GM19463 (cell line): ENCODE results near the gene ZNF521.

Experiments
- ATAC-seq: cut with Tn5 transposase; IDR thresholded peaks from one replicate; pipeline ENCODE4 v1.9.1; 2021; ENCODE audit warnings: mild to moderate bottlenecking, moderate library complexity; ENCODE audit not compliant: unreplicated experiment

The ZNF521 gene

DNA sequence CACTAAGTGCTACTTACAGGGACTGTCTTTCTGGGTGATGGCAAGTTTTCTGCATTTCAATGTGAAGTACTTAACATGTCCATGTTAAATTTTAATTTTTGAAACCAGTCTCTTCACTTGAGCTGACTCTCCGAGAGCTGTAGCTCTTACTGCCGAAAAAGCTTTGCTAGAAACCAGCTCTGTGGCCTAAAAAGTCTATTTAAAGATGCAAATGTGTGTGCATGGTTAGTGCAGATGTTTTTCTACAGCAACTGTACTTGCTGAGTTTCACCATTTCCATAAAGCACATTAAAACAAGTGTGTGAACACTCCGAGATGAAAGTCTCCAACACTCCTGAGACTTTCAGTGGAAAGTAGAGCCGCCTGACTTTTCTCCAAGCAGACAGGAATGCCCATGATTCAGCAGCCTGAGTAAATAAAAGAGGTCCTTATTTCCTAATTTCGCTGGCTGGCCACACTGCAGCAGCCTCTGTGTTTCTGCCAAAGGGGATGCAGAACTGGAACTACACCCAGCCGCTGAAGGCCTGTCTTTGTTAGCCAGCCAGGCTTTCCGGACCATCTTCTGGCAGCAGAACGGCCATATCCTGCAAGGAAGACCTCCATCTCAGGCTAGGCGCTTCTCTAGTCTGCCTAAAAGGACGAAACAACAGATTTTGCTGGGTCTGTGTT, 121.2 kb downstream of the ZNF521 start:
- ATAC-seq: no peak

DNA sequence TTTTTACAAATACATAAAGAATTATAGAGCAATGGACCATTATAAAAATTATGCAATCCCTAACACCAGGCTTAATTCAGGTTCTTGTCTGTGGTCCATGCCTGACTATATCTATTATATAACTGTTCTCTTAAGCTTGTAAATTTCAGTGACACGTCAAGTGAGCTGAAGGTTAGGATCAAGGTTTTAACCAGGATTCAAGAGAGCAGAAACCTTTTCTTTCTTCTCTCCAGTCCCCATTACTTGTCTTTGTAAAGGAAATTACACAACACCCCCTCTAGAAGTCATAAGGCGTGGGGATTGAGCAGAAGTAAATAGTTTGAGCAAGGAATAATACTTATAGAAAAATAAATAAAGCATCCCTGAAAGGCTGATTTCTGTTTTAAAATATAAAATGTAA, 122.0 kb downstream of the ZNF521 start:
- ATAC-seq: no peak

GRCh38 chr18:25229081-25229480, 122.9 kb downstream of the ZNF521 start:
- ATAC-seq: no peak

DNA sequence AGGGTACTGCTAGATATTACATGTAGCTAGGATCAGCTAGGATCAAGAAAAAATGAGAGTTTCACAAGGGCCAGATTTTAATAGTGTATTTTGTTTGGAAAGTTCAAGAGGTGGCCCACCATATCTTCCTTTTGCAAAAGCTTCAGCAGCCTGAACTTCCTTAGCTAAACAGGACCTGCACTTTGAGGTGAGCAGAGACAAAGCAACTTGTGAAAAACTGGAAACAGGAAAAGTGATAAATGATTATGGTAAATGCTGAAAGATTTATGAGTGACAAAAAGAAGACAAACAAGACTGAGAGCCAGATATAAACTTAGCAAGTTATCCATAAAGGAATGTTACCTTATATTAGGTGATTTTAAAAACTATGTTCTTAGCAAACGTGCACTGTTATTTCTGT, 123.6 kb downstream of the ZNF521 start:
- no peak for ATAC-seq

DNA sequence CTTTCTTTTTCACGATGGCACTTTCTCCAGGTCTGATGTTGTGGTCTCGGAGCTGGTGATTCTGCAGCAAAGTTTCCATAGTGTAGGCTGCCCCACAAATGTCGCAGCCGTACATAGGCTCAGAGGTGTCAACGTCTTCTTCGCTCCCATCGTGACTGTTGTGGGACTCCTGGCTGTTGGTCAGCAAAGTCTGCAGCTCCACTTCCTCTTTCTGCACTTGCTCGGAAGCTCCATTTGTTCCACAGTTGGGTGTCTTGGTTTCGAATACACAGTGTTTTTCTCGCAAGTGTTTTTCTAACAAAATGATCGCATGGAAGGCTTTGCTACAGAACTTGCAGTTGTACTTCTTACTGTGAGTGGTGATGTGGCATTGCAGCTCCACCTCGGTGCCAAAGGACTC, 126.8 kb downstream of the ZNF521 start:
- no peak for ATAC-seq

DNA sequence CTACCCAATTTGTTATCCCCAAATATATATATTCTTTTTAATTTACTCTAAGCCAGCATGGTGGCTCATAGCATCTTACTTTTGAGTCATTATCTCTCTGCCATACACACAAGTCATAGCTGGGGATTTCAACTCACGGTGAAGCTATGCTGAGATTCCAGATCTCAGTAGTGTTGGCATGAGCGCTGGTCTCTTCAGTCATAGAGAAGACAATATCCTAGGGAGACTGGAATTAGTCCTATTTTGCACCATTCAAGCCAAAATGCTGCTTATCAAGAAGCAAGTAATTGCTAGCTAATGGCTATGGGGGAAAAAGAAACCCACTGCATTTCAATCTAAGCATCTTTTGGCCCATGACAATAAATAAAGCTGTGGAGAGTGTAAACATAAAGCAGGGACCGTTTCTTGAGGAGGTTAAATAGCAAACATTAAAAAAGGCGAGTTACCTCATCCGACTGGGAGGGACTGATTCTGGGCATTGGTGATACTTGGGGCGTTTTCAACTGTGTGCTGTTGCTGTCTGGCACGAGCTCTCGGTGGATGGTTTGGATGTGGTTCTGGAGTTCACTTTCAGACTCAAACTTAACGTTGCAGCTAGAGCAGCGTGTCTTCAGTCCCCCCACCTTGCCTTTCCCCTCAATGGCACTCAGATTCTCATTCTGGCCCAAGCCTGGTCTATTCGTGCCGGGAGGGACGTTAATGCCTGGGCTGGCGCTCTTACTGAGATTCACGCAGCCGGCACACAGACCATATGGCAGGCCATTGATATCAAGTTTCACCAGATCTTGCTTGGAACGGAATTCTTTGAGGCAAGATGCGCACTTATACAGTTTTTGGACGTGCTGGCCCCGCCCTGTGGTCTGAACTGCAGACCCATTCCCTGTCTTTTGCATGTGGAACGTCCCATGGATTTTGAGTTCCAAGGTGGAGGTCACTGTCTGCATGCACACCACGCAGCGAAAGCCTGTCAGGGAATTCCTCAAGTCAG, 127.8 kb downstream of the ZNF521 start:
- ATAC-seq: no peak

- no peak for ATAC-seq
These were observed 128.8 kb downstream of the ZNF521 start for GRCh38 chr18:25223211-25223610.

DNA sequence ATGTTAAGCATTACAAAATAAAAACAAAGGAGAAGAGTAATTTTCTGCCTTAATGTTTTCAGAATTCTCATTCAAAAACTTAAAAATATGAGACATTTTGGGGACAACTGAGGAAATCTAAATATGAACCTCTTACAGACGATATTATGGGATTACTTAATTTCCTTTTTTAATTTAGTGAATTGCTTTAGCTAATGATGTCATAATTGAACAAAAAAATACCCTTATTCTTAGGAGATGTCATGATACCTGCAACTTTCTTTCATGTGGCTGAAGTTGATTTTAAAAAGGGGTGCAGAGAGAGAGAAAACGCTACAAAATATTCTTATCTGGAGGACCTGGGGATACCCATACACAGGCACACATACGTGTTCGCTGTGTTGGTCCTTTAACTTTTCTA, 129.3 kb downstream of the ZNF521 start:
- no peak for ATAC-seq

- no peak for ATAC-seq
These were observed 141.3 kb downstream of the ZNF521 start for GRCh38 chr18:25210622-25211021.

DNA sequence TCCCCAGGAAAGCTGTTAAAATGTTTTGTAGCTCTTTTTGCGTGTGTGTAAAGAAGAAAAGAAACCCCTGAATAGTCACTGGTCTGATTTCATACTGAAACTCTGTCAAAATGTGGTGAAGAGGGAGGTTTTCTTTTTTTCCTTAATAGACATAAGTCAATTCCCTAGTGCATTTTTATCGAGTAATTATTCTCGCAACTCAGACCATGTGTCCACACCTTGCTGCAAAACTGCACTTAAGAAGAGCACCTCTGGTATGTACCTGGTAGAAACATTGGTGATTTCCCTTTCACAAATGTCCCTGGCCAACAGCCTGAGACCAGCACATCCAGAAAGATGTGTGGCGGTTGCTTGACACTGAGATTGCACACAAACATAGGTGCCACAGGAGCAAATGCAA, 159.9 kb downstream of the ZNF521 start:
- ATAC-seq: no peak

GRCh38 chr18:25190472-25190871, 161.5 kb downstream of the ZNF521 start:
- peak; percentile 83 for ATAC-seq

DNA sequence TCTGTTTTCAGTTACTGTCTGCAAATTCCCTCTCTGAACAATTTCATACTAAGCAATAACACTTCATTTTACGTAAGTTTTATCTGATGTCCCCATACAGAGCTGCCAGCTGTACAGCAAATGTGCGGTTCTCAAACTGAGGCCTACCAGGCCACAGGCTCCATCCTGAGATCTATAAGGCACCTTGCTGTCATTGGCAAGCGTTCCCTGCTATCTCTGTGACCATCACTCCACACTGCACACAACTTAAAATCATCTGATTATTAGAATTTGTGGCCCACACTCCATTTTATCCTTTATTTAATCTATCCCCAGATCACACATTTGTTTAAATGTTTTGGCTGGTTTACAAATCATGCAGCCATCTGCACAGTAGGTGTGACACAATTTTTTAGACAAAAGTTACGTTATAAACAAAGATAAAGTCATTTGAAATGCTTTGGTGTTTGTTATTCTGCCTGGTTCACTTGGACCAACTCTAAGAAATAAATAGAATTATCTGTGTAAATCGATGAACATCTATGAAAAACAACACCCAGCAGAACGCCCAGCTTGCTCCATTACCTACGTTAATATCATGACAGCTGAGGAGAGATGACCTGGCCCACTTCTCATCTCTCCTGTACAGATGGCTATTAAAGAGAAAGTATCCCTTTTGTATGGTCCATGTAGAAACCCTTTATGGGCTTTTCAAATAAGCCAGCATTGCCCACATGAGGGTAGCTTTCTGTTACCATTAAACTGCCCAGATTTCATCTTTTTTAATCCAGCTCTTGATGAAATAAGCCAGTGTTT, 162.4 kb downstream of the ZNF521 start:
- no peak for ATAC-seq

GRCh38 chr18:25187521-25188192, 164.3 kb downstream of the ZNF521 start:
- no peak for ATAC-seq

DNA sequence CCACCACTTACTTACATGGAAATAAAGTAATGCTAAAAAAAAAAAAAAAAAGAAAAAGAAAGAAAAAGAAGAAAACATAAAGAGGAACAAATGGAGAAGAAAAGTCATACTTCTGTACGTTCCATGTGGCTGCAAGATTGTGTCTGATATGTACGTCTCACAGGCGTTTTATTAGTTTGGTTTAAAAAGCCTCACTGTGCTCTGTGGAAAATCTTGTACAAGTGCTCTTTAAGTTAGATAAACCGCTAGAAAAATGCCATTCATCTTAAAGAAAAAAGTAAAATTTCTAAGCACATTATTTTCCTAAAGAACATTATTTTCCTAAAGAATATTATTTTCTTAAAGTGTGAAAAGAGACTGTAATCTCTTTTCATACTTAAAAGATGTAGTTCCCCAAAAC, 165.1 kb downstream of the ZNF521 start:
- no peak for ATAC-seq

DNA sequence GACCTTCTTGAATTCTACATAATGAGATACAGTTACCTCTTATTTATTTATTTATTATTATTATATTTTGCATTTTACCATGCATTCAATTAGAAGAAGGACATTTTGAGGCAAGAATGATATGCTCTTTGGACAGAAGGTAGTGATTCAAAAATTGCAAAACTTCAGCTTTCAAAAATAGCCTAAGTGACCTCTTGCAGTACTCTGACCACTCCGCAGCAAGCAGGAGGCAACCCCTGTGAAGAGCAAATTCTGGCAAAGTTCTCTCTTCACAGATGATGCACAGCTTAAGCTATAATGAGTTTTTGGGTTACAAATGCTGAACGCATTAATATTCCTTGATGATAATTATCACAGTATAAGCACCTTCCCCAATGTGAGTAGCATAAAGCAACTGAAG, 170.0 kb downstream of the ZNF521 start:
- ATAC-seq: no peak

GRCh38 chr18:25181581-25181980, 170.4 kb downstream of the ZNF521 start:
- no peak for ATAC-seq

- ATAC-seq: no peak
These were observed 170.9 kb downstream of the ZNF521 start for GRCh38 chr18:25180973-25181548.

DNA sequence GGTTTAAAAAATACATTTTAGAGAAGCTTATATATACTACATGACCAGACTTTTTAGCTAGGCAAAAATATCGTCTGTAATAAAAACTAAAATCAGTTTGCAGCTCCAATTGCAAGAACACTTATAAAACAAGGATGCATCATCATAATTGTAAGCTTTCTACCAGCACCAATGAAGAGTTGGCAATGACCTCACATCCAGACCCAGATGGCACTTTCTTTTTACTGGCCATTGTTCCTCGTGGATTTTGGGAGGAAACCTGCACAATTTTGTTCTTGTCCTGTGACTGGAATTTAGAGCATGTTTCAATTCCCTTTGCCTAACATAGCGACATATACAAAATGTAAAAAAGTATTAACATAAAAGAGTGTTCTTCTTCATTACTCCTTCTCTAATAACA, 174.3 kb downstream of the ZNF521 start:
- no peak for ATAC-seq

GRCh38 chr18:25176518-25177042, 175.4 kb downstream of the ZNF521 start:
- ATAC-seq: no peak
